ENCODE data around the gene ACTN4. TPM values are rescaled to one million over a fixed set of nuclear protein-coding genes. Genes with fewer than 3 reads are reported as not detected.

Gene ACTN4
- total RNA-seq, 1 experiment from 2014 or later = 3,297 TPM

DNA sequence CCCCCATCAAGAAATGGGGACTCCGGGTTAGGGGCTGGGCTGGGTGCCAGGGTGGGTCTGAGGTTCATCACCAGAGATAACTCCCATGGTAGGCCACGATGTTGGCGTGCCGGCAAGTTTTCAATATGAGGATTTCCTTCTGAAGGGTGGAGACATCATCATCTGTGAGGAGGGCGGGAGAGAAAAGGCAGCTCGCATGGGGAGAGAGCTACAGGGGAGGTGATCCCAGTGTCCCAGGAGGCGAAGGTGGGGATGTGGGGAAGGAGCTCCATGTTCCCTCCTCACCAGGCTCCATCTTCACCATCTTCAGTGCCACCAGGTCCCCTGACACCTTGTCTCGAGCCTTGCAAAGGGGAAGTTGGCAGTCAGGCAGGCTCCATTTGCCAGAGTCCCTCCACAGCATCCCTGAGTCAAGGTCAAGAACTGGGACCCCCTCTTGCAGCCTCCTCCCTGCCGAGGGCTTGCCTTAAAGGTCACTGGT is 30.1 kb upstream of the ACTN4 start:
- CTCF ChIA-PET = interaction anchor here (0.6 to 5.0 kb wide), 2 partner anchors 17 to 59 kb away, joined by 5 to 44 read pairs; no protein-coding TSS in a partner anchor
- Histone ChIP-seq H3K9me3 (ENCODE audit: control insufficient read depth, insufficient read depth, low read depth, low read length) (no peaks in the 10 kb centered on the region), H3K27ac (ENCODE audit: low read length) (no peak overlapping the region), H3K27me3 (ENCODE audit: control insufficient read depth, insufficient read depth, low read length) (no peaks in the 10 kb centered on the region), H3K4me3 (ENCODE audit: low read depth in 2 of 2, low read length in 2 of 2) (no peak overlapping the region), H3K4me1 (ENCODE audit: control insufficient read depth, insufficient read depth, low read length) (peaks cover 16% of the 10 kb centered on the region), H3K36me3 (ENCODE audit: control insufficient read depth, insufficient read depth, low read length) (peaks cover 18% of the 10 kb centered on the region)
- no TSS peak for BruUV-seq (replicated peaks)
- ATAC-seq = no peak
- in situ Hi-C loops (cut with HindIII; ENCODE audit: low pct_unique_long_range_greater_than_20kb, low sequenced_read_pairs) (loop anchor here (5.0 kb wide), 1 partner anchor 70 kb away; no protein-coding TSS in a partner anchor), intact Hi-C loops (cut with micrococcal nuclease; ENCODE audit: unreplicated experiment) (loop anchor here (5.0 kb wide), 2 partner anchors 75 to 100 kb away; no protein-coding TSS in a partner anchor)
- POLR2A ChIA-PET = interaction anchor here (0.5 to 1.4 kb wide), 6 partner anchors 21 to 81 kb away, joined by 3 to 6 read pairs (median 3); partner anchors contain the start of gene ACTN4
- TF ChIP-seq REST (IDR thresholded peaks at IDR 0.05; ENCODE audit: insufficient read depth in 1 of 2, low read depth in 2 of 2, low read length in 1 of 2) = no peak
- TF ChIP-seq CTCF (IDR thresholded peaks at IDR 0.05) = no peak
- TF ChIP-seq TCF7L2 (IDR thresholded peaks at IDR 0.05; ENCODE audit: low read depth, low read length) = no peak
- TF ChIP-seq POLR2AphosphoS5 (IDR thresholded peaks at IDR 0.05; ENCODE audit: low read depth, low read length) = no peak
- TF ChIP-seq SIN3A (IDR thresholded peaks at IDR 0.05; ENCODE audit: borderline replicate concordance, insufficient read depth, low read depth, low read length) = no peak
- DNase-seq (ENCODE audit: low read depth, low spot score) = no peak

DNA sequence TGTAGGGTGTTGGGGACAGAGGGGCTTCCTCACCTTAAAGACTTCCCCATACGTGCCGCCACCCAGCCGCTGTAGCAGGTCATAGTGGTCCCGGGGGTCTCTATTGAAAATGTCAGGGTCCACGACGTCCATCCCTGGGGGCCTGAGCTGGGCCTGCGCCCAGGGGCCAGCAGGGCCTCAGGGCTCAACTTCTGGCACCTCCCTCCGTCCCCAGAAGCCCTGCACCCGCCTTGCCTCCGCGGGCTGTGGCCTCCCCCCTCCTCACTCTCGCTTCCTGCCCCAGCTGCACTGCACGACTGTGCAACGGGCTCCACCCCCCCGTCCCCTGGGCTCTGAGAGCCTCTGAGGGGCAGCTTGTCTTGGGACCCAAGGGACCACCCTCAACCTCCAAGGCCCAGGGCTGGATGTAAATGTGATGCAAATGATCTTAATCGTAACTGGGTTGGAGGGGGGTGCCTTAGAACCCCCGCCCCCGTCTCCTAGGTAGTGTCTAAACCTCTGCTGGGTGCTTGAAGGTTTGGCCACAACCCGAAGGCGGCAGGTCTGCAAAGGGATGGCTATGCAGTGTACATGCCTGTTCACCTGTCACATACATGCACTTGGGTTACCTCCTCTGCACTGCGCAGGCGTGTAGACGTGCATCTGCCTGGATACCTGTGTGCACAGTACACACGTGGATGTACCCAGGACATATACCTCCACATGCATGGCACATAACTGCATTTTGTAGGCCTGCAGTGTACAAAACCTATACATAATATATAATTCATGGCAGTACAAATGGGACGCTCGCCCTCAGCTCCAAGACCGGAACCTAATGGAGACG is 29.5 kb upstream of the ACTN4 start, which contains the start of gene MAP4K1:
Gene MAP4K1, minus strand, starts transcription at position 190 of the 826 bp plus-strand sequence. Its CDS starts 58 bp downstream, at position 132.
- H3K4me1 ChIP-seq (ENCODE audit: control insufficient read depth, insufficient read depth, low read length) = peaks cover 16% of the 10 kb centered on the region
- peaks cover 21% of the 10 kb centered on the region for H3K36me3 ChIP-seq (ENCODE audit: control insufficient read depth, insufficient read depth, low read length)
- ChIA-PET CTCF (interaction anchor here (1.1 to 5.0 kb wide), 9 partner anchors 14 to 1687 kb away, joined by 3 to 44 read pairs (median 7); no protein-coding TSS in a partner anchor), POLR2A (interaction anchor here (0.5 to 2.0 kb wide), 19 partner anchors 13 to 1708 kb away, joined by 3 to 10 read pairs (median 4); partner anchors contain the start of gene ACTN4)
- no peaks in the 10 kb centered on the region for H3K27me3 ChIP-seq (ENCODE audit: control insufficient read depth, insufficient read depth, low read length)
- intact Hi-C loops (cut with micrococcal nuclease; ENCODE audit: unreplicated experiment) = loop anchor here (5.0 kb wide), 2 partner anchors 76 to 101 kb away; no protein-coding TSS in a partner anchor
- in situ Hi-C loops (cut with HindIII; ENCODE audit: low pct_unique_long_range_greater_than_20kb, low sequenced_read_pairs) = loop anchor here (5.0 kb wide), 1 partner anchor 71 kb away; no protein-coding TSS in a partner anchor
- DNase-seq (ENCODE audit: low read depth, low spot score) = no peak
- TF ChIP-seq REST (IDR thresholded peaks at IDR 0.05; ENCODE audit: insufficient read depth in 1 of 2, low read depth in 2 of 2, low read length in 1 of 2) (no peak), POLR2AphosphoS5 (IDR thresholded peaks at IDR 0.05; ENCODE audit: low read depth, low read length) (no peak), CTCF (IDR thresholded peaks at IDR 0.05) (no peak), TCF7L2 (IDR thresholded peaks at IDR 0.05; ENCODE audit: low read depth, low read length) (no peak), SIN3A (IDR thresholded peaks at IDR 0.05; ENCODE audit: borderline replicate concordance, insufficient read depth, low read depth, low read length) (no peak)
- BruUV-seq (replicated peaks) = TSS peak; percentile 97
- H3K27ac ChIP-seq (ENCODE audit: low read length) = peak within 1 kb of the TSS; percentile 96
- ATAC-seq = peak; percentile 19
- peak within 1 kb of the TSS; percentile 47 to 85 for H3K4me3 ChIP-seq (ENCODE audit: low read depth in 2 of 2, low read length in 2 of 2)
- no peaks in the 10 kb centered on the region for H3K9me3 ChIP-seq (ENCODE audit: control insufficient read depth, insufficient read depth, low read depth, low read length)

Data from Panc1 (cell line).